Breast epithelium (tissue), 3 donors: ENCODE measurements around the gene BRPF3.

Experiments used
- CTCF ChIP-seq, 3 donors: fragments of 450-650 bp; IDR thresholded peaks; one replicate each; pipeline ENCODE4 v1.5.1; 2016 to 2017; ENCODE audit warnings: antibody characterized with exemption in 3 of 3, mild to moderate bottlenecking in 3 of 3, moderate library complexity in 3 of 3
- POLR2A ChIP-seq: fragments of 450-650 bp; IDR thresholded peaks from one replicate; pipeline ENCODE4 v1.6.1; 2016; ENCODE audit warnings: antibody characterized with exemption, mild to moderate bottlenecking, moderate library complexity
- POLR2AphosphoS5 ChIP-seq, 3 donors: sonication (generic); formaldehyde crosslinking; IDR thresholded peaks; one replicate each; pipeline ENCODE4 v1.6.1; 2017; ENCODE audit warnings: antibody characterized with exemption in 3 of 3

- TF ChIP-seq CTCF (IDR thresholded peaks at IDR 0.05) (no peak), POLR2A (no peak), POLR2AphosphoS5 (IDR thresholded peaks at IDR 0.05) (no peak)
These were observed 80.3 kb downstream of the BRPF3 start for GRCh38 chr6:36276581-36277536.
